SK-N-SH (cell line): ENCODE results near the gene RAB25. TPM values are rescaled to one million over a fixed set of nuclear protein-coding genes. Genes with fewer than 3 reads are reported as not detected.

Experiments
- CTCF ChIA-PET: fragments of 300-600, 350-600 bp; formaldehyde crosslinking; extraction: SDS; loops from one replicate; lab custom pipeline; 2021; lab: Yijun Ruan, JAX
- POLR2A ChIA-PET: fragments of 350-600 bp; sonication (Branson Sonifier 250); formaldehyde crosslinking; extraction: SDS; loops from one replicate; lab custom pipeline; 2020; ENCODE audit warnings: antibody characterized with exemption, inconsistent platforms; lab: Yijun Ruan, JAX
- DNase-seq: peaks from one replicate; pipeline ENCODE4 v3.0.0; 2012
- H2AFZ ChIP-seq: fragments of 200-600 bp; sonication (generic); 2 replicates; pipeline ENCODE4 v1.8.1; 2016; ENCODE audit warnings: antibody characterized with exemption, mild to moderate bottlenecking, low read depth
- H3F3A ChIP-seq: fragments of 200-600 bp; sonication (generic); replicated peaks from 2 replicates; pipeline ENCODE3; 2016; ENCODE audit warnings: antibody characterized with exemption, mild to moderate bottlenecking; ENCODE audit not compliant: insufficient read depth
- H3K27ac ChIP-seq, 2 experiments: fragments of 200-500 bp in 1 of 2; fragments of 200-600 bp in 1 of 2; sonication (Bioruptor generic) in 1 of 2; sonication (generic), shearing (Covaris generic) in 1 of 2; 2 replicates each; pipeline versions ENCODE4 v1.5.1 to v1.6.1; 2014 to 2016; ENCODE audit warnings: low read depth in 2 of 2, inconsistent platforms in 1 of 2, low read length in 1 of 2, mild to moderate bottlenecking in 1 of 2, mixed read lengths in 1 of 2
- H3K27me3 ChIP-seq: fragments of 200-600 bp; sonication (generic), shearing (Covaris generic); 2 replicates; pipeline ENCODE4 v1.6.1; 2016; ENCODE audit warnings: mixed run types; ENCODE audit not compliant: insufficient read depth
- H3K36me3 ChIP-seq, 2 experiments: fragments of 200-500 bp in 1 of 2; fragments of 200-600 bp in 1 of 2; sonication (Bioruptor generic) in 1 of 2; sonication (generic) in 1 of 2; replicated peaks in 1 of 2; 2 replicates each; pipeline versions ENCODE3 to v1.5.1; 2014 to 2016; ENCODE audit warnings: low read length in 1 of 2, mild to moderate bottlenecking in 1 of 2; ENCODE audit not compliant: insufficient read depth in 2 of 2, control insufficient read depth in 1 of 2
- H3K4me1 ChIP-seq, 2 experiments: fragments of 200-500 bp in 1 of 2; fragments of 200-600 bp in 1 of 2; sonication (Bioruptor generic) in 1 of 2; sonication (generic), shearing (Covaris generic) in 1 of 2; 2 replicates each; pipeline versions ENCODE4 v1.5.1 to v1.6.1; 2014 to 2016; ENCODE audit warnings: low read depth in 1 of 2, low read length in 1 of 2, mixed run types in 1 of 2; ENCODE audit not compliant: insufficient read depth in 2 of 2, control insufficient read depth in 1 of 2
- H3K4me2 ChIP-seq: fragments of 200-600 bp; sonication (generic), shearing (Covaris generic); 2 replicates; pipeline ENCODE4 v1.6.1; 2017; ENCODE audit warnings: mixed run types
- H3K4me3 ChIP-seq, 2 experiments: fragments of 200-500 bp in 1 of 2; fragments of 200-600 bp in 1 of 2; sonication (Bioruptor generic) in 1 of 2; sonication (generic), shearing (Covaris generic) in 1 of 2; 2 replicates each; pipeline versions ENCODE4 v1.5.1 to v1.8.1; 2014 to 2016; ENCODE audit warnings: low read depth in 2 of 2, inconsistent platforms in 1 of 2, low read length in 1 of 2, mild to moderate bottlenecking in 1 of 2, mixed read lengths in 1 of 2, moderate library complexity in 1 of 2
- H3K79me2 ChIP-seq: fragments of 200-600 bp; sonication (generic); 2 replicates; pipeline ENCODE4 v1.8.1; 2017; ENCODE audit warnings: mild to moderate bottlenecking; ENCODE audit not compliant: insufficient read depth
- H3K9ac ChIP-seq: fragments of 200-600 bp; sonication (generic); 2 replicates; pipeline ENCODE4 v1.6.1; 2017; ENCODE audit warnings: mixed run types
- H3K9me2 ChIP-seq: fragments of 200-600 bp; sonication (generic); 2 replicates; pipeline ENCODE4 v1.6.1; 2017; ENCODE audit warnings: mixed run types
- H3K9me3 ChIP-seq: fragments of 200-600 bp; sonication (generic); 2 replicates; pipeline ENCODE4 v1.6.1; 2017; ENCODE audit warnings: mixed run types, mild to moderate bottlenecking, moderate library complexity
- H4K20me1 ChIP-seq: fragments of 200-600 bp; sonication (generic); 2 replicates; pipeline ENCODE4 v1.6.1; 2017; ENCODE audit warnings: mild to moderate bottlenecking, mixed run types; ENCODE audit not compliant: insufficient read depth
- ELF1 ChIP-seq: IDR thresholded peaks from 2 replicates; pipeline ENCODE4 v1.4.0; 2012
- JUND ChIP-seq: IDR thresholded peaks from 2 replicates; pipeline ENCODE4 v1.4.0; 2012
- MXI1 ChIP-seq: IDR thresholded peaks from 2 replicates; pipeline ENCODE4 v1.6.1; 2012; ENCODE audit warnings: mild to moderate bottlenecking, low read depth, low read length, improper control_type of control experiment
- REST ChIP-seq: IDR thresholded peaks from 2 replicates; pipeline ENCODE4 v1.6.1; 2012; ENCODE audit warnings: mild to moderate bottlenecking, low read depth, low read length, moderate library complexity
- SMC3 ChIP-seq: IDR thresholded peaks from 2 replicates; pipeline ENCODE4 v1.6.1; 2012; ENCODE audit warnings: low read depth, low read length, improper control_type of control experiment
- TCF12 ChIP-seq: IDR thresholded peaks from 2 replicates; pipeline ENCODE4 v1.4.0; 2012
- USF1 ChIP-seq: IDR thresholded peaks from 2 replicates; pipeline ENCODE4 v1.4.0; 2012; ENCODE audit warnings: low read depth, borderline replicate concordance
- WGBS: methylation state at CpG from one replicate; pipeline ENCODE4 v1.1.6; 2017; ENCODE audit warnings: low lambda C conversion rate; 5-methylcytosine and 5-hydroxymethylcytosine counted together
- polyA plus RNA-seq, 3 experiments: library from polyadenylated mRNA; depleted of rRNA; stranded (reverse); fragments of >200 nt; gene quantifications; 2 replicates each; pipeline ENCODE4 v1.2.3, GENCODE V29; 2012
- TF ChIP-seq, protein P1 (sequence below): fragments of 150-350 bp; IDR thresholded peaks from 2 replicates; pipeline ENCODE4 v1.6.1; 2017; ENCODE audit warnings: antibody characterized with exemption, low read length, low read depth, borderline replicate concordance

Gene RAB25
- polyA plus RNA-seq, 1 of the 3 experiments (the other 2 are of a cell fraction), result not detected

GRCh38 chr1:156076609-156077429 lies 15.9 kb downstream of the RAB25 start:
- CTCF ChIA-PET, result no interaction called here

More at GRCh38 chr1:156076609-156077429, 15.9 kb downstream of the RAB25 start:
- Histone ChIP-seq H3K27ac (no peak overlapping the region), H3K36me3 (peaks cover 6 to 57% of the 10 kb centered on the region in 2 experiments), H4K20me1 (peaks cover 69% of the 10 kb centered on the region), H2AFZ (no peak overlapping the region), H3K9me2 (no peaks in the 10 kb centered on the region), H3K4me1 (peaks cover 0 to 40% of the 10 kb centered on the region in 2 experiments; a peak in 2 of 4 replicates), H3K4me3 (no peak overlapping the region), H3K9ac (no peak overlapping the region), H3K4me2 (no peak overlapping the region), H3F3A (peaks cover 15% of the 10 kb centered on the region), H3K9me3 (no peaks in the 10 kb centered on the region), H3K27me3 (no peaks in the 10 kb centered on the region), H3K79me2 (peaks cover 76% of the 10 kb centered on the region)
- DNase-seq, result no peak
- POLR2A ChIA-PET, result no interaction called here
- WGBS, result 89% methylated on average over 51 of the region's 73 CpGs
- TF ChIP-seq, protein P1, sequence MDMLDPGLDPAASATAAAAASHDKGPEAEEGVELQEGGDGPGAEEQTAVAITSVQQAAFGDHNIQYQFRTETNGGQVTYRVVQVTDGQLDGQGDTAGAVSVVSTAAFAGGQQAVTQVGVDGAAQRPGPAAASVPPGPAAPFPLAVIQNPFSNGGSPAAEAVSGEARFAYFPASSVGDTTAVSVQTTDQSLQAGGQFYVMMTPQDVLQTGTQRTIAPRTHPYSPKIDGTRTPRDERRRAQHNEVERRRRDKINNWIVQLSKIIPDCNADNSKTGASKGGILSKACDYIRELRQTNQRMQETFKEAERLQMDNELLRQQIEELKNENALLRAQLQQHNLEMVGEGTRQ, result no peak
- TF ChIP-seq REST, result no peak
- TF ChIP-seq JUND, result no peak
- no peak for TF ChIP-seq TCF12
- TF ChIP-seq USF1, result no peak
- no peak for TF ChIP-seq ELF1
- TF ChIP-seq MXI1, result no peak
- no peak for TF ChIP-seq SMC3
